Measurements from ENCODE around the gene TFAP2A.

TFAP2A gene

DNA sequence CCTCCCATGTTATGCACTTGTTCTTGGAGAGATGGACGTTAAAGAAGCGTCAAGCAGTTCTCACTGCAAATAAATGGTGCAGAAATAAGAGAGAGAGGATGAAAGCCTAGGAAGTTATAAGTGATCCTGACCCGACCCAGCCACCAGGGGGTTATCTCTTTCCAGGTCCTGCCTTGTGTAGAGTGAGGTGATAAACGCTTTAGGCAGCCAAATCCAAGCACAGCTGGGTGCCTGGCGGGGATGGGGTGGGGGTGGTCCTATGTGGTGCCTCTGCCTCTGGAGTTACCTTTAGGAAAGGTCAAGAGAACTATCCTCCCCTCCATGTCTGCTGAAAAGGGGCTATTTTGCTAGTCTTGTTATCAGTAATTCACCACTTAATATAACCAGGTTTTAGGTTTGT, 9.2 kb upstream of the TFAP2A start:
- Histone ChIP-seq H3K9me3 (no peaks in the 10 kb centered on the region; the same call in 1 of the 2 replicates), H3K4me1 (no peaks in the 10 kb centered on the region), H3K4me3 (ENCODE audit: low read depth, low read length) (no peak overlapping the region), H3K36me3 (no peaks in the 10 kb centered on the region), H3K27me3 (peaks cover 79% of the 10 kb centered on the region)
- 0 out of 2 replicates have a peak, but pooled peaks have one; percentile 21 for TF ChIP-seq CTCF (IDR thresholded peaks at IDR 0.05; ENCODE audit: low read depth, low read length)
- no peak for DNase-seq

DNA sequence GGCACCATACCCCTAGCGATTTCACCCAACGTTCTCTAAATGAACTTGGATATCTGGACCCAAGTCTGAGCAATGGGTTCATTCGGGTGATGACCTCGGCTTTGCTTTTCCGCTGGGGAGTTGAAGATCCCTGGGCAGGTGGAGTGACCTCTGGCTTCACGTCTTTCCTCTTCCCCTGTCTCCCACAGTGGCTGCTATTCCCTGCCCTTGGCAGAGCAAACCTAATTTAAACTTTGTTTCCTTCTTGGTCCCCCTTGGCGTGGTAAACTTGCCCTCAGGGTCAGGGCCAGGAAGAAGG, 7.8 kb upstream of the TFAP2A start:
- TF ChIP-seq CTCF (IDR thresholded peaks at IDR 0.05; ENCODE audit: low read depth, low read length) = no peak
- Histone ChIP-seq H3K4me1 (no peaks in the 10 kb centered on the region), H3K27me3 (peaks cover 92% of the 10 kb centered on the region), H3K9me3 (no peaks in the 10 kb centered on the region; the same call in 1 of the 2 replicates), H3K4me3 (ENCODE audit: low read depth, low read length) (no peak overlapping the region), H3K36me3 (no peaks in the 10 kb centered on the region)
- DNase-seq = no peak

- TF ChIP-seq CTCF (IDR thresholded peaks at IDR 0.05; ENCODE audit: low read depth, low read length) = no peak
- Histone ChIP-seq H3K36me3 (no peaks in the 10 kb centered on the region), H3K9me3 (no peaks in the 10 kb centered on the region; the same call in 1 of the 2 replicates), H3K4me3 (ENCODE audit: low read depth, low read length) (no peak overlapping the region), H3K27me3 (peaks cover 98% of the 10 kb centered on the region), H3K4me1 (no peaks in the 10 kb centered on the region)
- DNase-seq = no peak
Observed at GRCh38 chr6:10421921-10422736, 7.3 kb upstream of the TFAP2A start.

DNA sequence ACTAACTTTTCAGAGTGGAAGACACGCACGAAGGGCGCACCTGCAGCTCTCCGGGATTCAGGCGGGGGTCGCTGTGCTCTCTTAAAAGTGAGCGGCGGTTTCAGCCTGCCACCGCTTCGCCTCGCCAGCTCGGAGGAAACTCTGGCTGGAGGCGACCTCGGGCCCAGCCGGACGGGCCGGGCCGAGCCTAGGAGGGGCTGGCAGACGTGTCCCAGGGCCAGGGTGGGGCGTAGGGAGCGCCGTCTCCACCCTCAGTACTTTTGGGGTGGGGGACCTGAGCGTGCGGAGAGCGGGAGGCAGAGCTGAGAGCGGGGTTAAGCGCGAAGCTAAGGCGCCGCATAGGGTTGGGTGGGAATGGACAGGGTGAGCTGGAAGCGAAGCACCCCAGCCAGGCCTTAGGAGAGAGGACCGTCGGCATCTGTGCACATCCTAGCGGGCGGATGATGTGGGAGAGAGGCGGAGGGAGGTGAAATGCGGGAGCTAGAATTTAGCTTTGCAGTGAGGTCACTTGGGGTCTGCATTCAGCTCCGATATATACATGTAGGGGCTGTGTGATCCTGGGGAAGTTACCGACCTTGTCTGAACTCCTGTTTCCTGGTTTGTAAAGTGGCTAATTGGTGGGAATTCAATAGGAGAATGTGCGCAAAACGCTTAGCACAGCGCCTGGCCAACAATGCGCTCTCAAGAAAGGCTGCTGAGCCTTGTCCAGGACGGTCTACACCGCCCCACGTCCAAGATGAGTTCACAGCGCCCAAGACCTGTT, 6.5 kb upstream of the TFAP2A start:
- Histone ChIP-seq H3K4me1 (no peaks in the 10 kb centered on the region), H3K27me3 (peaks cover 100% of the 10 kb centered on the region), H3K4me3 (ENCODE audit: low read depth, low read length) (no peak overlapping the region), H3K36me3 (no peaks in the 10 kb centered on the region), H3K9me3 (no peaks in the 10 kb centered on the region; the same call in 1 of the 2 replicates)
- DNase-seq = no peak
- TF ChIP-seq CTCF (IDR thresholded peaks at IDR 0.05; ENCODE audit: low read depth, low read length) = no peak

DNA sequence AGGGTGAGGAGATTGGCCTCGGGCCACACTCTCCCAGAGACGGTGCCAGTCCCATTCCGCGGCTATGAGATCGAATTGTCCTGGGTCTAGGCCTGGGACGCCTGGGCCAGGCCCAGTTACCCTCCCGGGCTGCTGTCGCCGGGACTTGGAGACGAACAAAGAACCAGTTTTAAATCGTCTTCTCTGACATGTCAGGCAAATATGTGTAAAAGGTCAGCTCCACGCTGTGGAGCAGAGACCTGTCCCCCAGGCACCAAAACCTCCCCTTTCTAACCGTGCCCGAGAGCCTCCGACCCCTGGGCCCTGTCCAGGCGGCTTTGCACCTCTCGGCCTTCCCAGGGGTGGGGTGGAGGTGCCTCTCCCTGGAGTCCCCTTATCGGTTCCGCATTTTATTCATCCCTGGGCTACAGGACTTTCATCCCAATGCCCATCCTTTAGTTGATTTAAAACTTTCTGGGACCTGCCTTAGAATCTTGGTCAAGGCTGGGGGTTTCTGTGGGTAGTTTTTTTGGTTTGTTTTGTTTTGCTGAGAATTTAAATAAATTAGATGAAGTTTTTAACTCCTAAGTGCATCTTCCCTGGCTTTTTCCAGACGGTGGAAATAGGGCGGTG, 5.8 kb upstream of the TFAP2A start:
- no peak for TF ChIP-seq CTCF (IDR thresholded peaks at IDR 0.05; ENCODE audit: low read depth, low read length)
- no peak overlapping the region for H3K4me3 ChIP-seq (ENCODE audit: low read depth, low read length)
- no peaks in the 10 kb centered on the region for H3K9me3 ChIP-seq
- peaks cover 100% of the 10 kb centered on the region for H3K27me3 ChIP-seq
- H3K4me1 ChIP-seq = no peaks in the 10 kb centered on the region
- no peaks in the 10 kb centered on the region for H3K36me3 ChIP-seq
- no peak for DNase-seq
